Eye (tissue), 1 donor: ENCODE measurements around the gene MAGIX.

Source experiments
- DNase-seq: peaks from one replicate; pipeline ENCODE4 v3.0.0-alpha.2; 2015

Gene MAGIX

GRCh38 chrX:49208399-49208798 lies 45.8 kb downstream of the MAGIX start:
- DNase-seq: no peak

- DNase-seq: peak; percentile 23
These were observed 47.1 kb downstream of the MAGIX start for GRCh38 chrX:49209434-49210251.

GRCh38 chrX:49210406-49210805 lies 47.8 kb downstream of the MAGIX start:
- no peak for DNase-seq

GRCh38 chrX:49211074-49211473 lies 48.5 kb downstream of the MAGIX start:
- DNase-seq: no peak

GRCh38 chrX:49212209-49212608 lies 49.7 kb downstream of the MAGIX start:
- no peak for DNase-seq

- no peak for DNase-seq
These were observed 50.3 kb downstream of the MAGIX start for GRCh38 chrX:49212861-49213260.

GRCh38 chrX:49214416-49214815 lies 51.9 kb downstream of the MAGIX start:
- no peak for DNase-seq

- DNase-seq: no peak
These were observed 52.5 kb downstream of the MAGIX start for GRCh38 chrX:49214996-49215526.
